ENCODE data around the gene ODC1. TPM values are rescaled to one million over a fixed set of nuclear protein-coding genes. Genes with fewer than 3 reads are reported as not detected.

Gene ODC1
- total and polyA plus RNA-seq, 2 of the 4 experiments (the other 2 are of a cell fraction) = 117 to 204 TPM

DNA sequence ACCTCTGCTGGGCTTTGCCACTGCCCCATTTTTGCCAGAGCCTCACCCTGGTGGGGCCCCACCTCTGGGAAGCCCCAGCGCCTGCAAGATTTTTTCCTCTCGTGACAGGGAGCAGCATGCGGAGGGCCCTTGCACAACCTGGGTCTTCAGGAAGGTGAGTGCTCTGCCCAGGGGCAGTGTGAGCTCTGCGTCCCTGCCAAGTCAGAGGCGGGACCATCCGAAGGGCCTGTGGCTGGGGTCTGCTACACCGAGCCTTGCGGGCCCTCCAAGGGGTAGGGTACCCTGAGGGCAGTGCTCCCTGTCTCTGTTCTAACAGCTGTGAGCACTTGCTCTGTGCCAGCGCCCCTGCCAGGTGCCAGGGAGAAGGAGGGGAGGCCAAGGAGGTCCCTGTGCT, 5.8 kb upstream of the ODC1 start:
- BruUV-seq (replicated peaks) = no TSS peak

More for the DNA sequence above, 5.8 kb upstream of the ODC1 start:
- Histone ChIP-seq H4K5ac (ENCODE audit: low read depth, low read length) (no peak overlapping the region), H2BK20ac (ENCODE audit: low read depth, low read length) (no peak overlapping the region), H3K27me3 (ENCODE audit: control insufficient read depth, insufficient read depth, low read length) (peaks cover under 1% of the 10 kb centered on the region; the same call in 1 of the 2 replicates), H3K9ac (ENCODE audit: low read depth, low read length) (no peak overlapping the region), H3K9me3 (ENCODE audit: control insufficient read depth, insufficient read depth, low read length) (no peaks in the 10 kb centered on the region), H3K36me3 (ENCODE audit: control insufficient read depth, insufficient read depth, low read length) (no peaks in the 10 kb centered on the region), H2AFZ (replicated peaks; ENCODE audit: low read length, poor library complexity) (no peak overlapping the region), H3K4me3 (ENCODE audit: insufficient read depth, low read depth, low read length) (no peak overlapping the region), H3K9me1 (ENCODE audit: insufficient read depth, low read length) (peaks cover 5% of the 10 kb centered on the region), H2BK15ac (ENCODE audit: low read depth, low read length) (no peak overlapping the region), H3K23ac (ENCODE audit: low read depth, low read length) (no peak overlapping the region), H4K91ac (ENCODE audit: insufficient read depth, low read depth, low read length) (no peak overlapping the region), H3K27ac (ENCODE audit: insufficient read depth, low read length) (no peak overlapping the region), H2BK120ac (ENCODE audit: low read depth, low read length) (no peak overlapping the region), H3K79me1 (ENCODE audit: low read depth in 1 of 2, low read length in 2 of 2) (peaks cover 0 to 7% of the 10 kb centered on the region in 2 experiments; a peak in 1 of 4 replicates), H3K4me2 (ENCODE audit: low read depth, low read length) (no peak overlapping the region), H4K8ac (ENCODE audit: low read depth in 2 of 2, low read length in 2 of 2) (no peak overlapping the region), H3K18ac (ENCODE audit: low read depth, low read length) (no peak overlapping the region), H4K20me1 (ENCODE audit: insufficient read depth, low read length) (no peaks in the 10 kb centered on the region), H3K56ac (ENCODE audit: extremely low read depth, insufficient read depth, low read length) (no peak overlapping the region), H2BK5ac (ENCODE audit: low read depth, low read length, poor library complexity, severe bottlenecking) (no peak overlapping the region), H2AK9ac (replicated peaks; ENCODE audit: low read depth, low read length, poor library complexity) (no peak overlapping the region), H2AK5ac (ENCODE audit: low read depth, low read length) (no peak overlapping the region), H3K4ac (ENCODE audit: low read depth, low read length) (no peak overlapping the region), H3K4me1 (ENCODE audit: control insufficient read depth, insufficient read depth, low read length) (peaks cover 8% of the 10 kb centered on the region), H3K14ac (replicated peaks; ENCODE audit: low read depth, low read length) (no peak overlapping the region)
- TF ChIP-seq BHLHE40 (IDR thresholded peaks at IDR 0.05; ENCODE audit: low read depth, low read length) (no peak), FOS (IDR thresholded peaks at IDR 0.05; ENCODE audit: low read depth, low read length) (no peak), MAZ (IDR thresholded peaks at IDR 0.05; ENCODE audit: borderline replicate concordance, low read depth, low read length) (no peak), RCOR1 (IDR thresholded peaks at IDR 0.05; ENCODE audit: insufficient replicate concordance, low read length) (no peak), RFX5 (IDR thresholded peaks at IDR 0.05; ENCODE audit: low read depth, low read length) (no peak), CEBPB (IDR thresholded peaks at IDR 0.05; ENCODE audit: low read depth, low read length) (no peak), CHD1 (IDR thresholded peaks at IDR 0.05; ENCODE audit: low read depth, low read length) (no peak), RAD21 (IDR thresholded peaks at IDR 0.05; ENCODE audit: low read length) (no peak), MAFK (IDR thresholded peaks at IDR 0.05; ENCODE audit: low read depth, low read length) (no peak)
- TF ChIP-seq, protein P1, sequence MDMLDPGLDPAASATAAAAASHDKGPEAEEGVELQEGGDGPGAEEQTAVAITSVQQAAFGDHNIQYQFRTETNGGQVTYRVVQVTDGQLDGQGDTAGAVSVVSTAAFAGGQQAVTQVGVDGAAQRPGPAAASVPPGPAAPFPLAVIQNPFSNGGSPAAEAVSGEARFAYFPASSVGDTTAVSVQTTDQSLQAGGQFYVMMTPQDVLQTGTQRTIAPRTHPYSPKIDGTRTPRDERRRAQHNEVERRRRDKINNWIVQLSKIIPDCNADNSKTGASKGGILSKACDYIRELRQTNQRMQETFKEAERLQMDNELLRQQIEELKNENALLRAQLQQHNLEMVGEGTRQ (IDR thresholded peaks at IDR 0.05; ENCODE audit: low read depth, low read length) = no peak
- TF ChIP-seq, protein P2, sequence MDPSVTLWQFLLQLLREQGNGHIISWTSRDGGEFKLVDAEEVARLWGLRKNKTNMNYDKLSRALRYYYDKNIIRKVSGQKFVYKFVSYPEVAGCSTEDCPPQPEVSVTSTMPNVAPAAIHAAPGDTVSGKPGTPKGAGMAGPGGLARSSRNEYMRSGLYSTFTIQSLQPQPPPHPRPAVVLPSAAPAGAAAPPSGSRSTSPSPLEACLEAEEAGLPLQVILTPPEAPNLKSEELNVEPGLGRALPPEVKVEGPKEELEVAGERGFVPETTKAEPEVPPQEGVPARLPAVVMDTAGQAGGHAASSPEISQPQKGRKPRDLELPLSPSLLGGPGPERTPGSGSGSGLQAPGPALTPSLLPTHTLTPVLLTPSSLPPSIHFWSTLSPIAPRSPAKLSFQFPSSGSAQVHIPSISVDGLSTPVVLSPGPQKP (IDR thresholded peaks at IDR 0.05; ENCODE audit: borderline replicate concordance, low read depth, low read length) = no peak
- ChIA-PET CTCF (no interaction called here), POLR2A (ENCODE audit: unreplicated experiment) (no interaction called here)
- DNase-seq = no peak
- in situ Hi-C loops (cut with MboI; ENCODE audit: low sequenced_read_pairs) (no loop called here), dilution Hi-C loops (cut with HindIII; ENCODE audit: low sequenced_read_pairs, unreplicated experiment) (no loop called here), intact Hi-C loops (cut with micrococcal nuclease) (no loop called here)
- ATAC-seq (ENCODE audit: low read depth) = no peak
- WGBS, 2 experiments (ENCODE audit: extremely low coverage in 2 of 2, insufficient read length in 1 of 2) = 96% methylated on average over 5 of the region's 9 CpGs; no CpG with 5 or more reads in 1 of the 2 experiments

Data from IMR-90 (cell line).